ENCODE measurements around the gene SPEN. TPM values are rescaled to one million over a fixed set of nuclear protein-coding genes. Genes with fewer than 3 reads are reported as not detected.

SPEN gene
- polyA plus RNA-seq, 1 experiment, result 4.6 TPM

DNA sequence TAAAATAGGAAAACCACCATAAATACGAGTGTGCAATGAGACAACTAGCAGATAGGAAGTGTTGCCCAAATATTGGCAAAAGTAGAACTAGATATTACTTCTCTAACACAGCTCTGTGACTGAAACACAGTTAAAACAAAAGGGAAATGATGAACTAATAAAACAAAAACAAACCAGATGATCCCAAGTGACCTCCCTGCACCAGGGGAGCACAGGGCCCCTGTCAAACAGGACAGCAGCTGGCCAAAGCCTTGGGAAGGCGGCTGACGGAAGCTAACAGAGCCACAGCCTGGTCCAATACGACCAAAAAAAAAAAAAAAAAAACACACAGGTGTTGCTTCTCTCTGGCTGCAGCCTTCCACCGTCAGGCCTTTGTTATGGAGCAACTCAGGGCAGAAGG, 110.6 kb downstream of the SPEN start:
- Histone ChIP-seq H3K4me3 (ENCODE audit: low read depth, low read length) (no peak overlapping the region), H3K27me3 (ENCODE audit: control insufficient read depth, insufficient read depth, low read length) (no peaks in the 10 kb centered on the region), H3K36me3 (ENCODE audit: control insufficient read depth, insufficient read depth, low read length) (peaks cover 3% of the 10 kb centered on the region; the same call in 1 of the 2 replicates)
- TF ChIP-seq, protein P1, sequence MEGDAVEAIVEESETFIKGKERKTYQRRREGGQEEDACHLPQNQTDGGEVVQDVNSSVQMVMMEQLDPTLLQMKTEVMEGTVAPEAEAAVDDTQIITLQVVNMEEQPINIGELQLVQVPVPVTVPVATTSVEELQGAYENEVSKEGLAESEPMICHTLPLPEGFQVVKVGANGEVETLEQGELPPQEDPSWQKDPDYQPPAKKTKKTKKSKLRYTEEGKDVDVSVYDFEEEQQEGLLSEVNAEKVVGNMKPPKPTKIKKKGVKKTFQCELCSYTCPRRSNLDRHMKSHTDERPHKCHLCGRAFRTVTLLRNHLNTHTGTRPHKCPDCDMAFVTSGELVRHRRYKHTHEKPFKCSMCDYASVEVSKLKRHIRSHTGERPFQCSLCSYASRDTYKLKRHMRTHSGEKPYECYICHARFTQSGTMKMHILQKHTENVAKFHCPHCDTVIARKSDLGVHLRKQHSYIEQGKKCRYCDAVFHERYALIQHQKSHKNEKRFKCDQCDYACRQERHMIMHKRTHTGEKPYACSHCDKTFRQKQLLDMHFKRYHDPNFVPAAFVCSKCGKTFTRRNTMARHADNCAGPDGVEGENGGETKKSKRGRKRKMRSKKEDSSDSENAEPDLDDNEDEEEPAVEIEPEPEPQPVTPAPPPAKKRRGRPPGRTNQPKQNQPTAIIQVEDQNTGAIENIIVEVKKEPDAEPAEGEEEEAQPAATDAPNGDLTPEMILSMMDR (IDR thresholded peaks at IDR 0.05; ENCODE audit: insufficient read depth, low read depth, low read length), result no peak
- ChIA-PET POLR2A (interaction anchor here (0.6 kb wide), 1 partner anchor 16 kb away, joined by 6 read pairs; no protein-coding TSS in a partner anchor), CTCF (interaction anchor here (0.5 to 3.6 kb wide), 8 partner anchors 8 to 142 kb away, joined by 3 to 14 read pairs (median 4); partner anchors contain the start of gene ZBTB17)
- DNase-seq (ENCODE audit: low read depth), result no peak

DNA sequence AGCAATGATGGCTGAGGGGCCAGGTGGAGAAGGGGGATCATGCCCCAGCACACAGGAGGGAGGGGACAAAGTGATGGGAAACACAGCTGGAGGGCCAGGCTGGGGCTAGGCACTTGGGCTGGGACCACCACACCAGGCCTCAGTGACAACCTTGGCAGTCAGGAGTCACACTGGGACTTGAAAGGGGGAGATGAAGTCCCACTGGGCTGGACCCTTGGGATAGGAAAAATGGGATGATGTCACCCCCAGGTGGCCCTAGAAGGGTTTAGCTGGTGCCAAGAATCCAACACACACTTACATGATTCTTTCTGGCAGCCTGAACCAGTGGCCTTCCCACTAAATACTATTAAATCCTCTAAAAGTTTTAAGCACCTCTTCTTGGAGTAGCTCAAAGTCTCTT, 111.3 kb downstream of the SPEN start:
- CTCF ChIA-PET, result interaction anchor here (1.0 to 3.6 kb wide), 6 partner anchors 7 to 143 kb away, joined by 3 to 14 read pairs (median 4); partner anchors contain the start of gene ZBTB17
- POLR2A ChIA-PET, result no interaction called here
- TF ChIP-seq, protein P1 (IDR thresholded peaks at IDR 0.05; ENCODE audit: insufficient read depth, low read depth, low read length), result no peak
- DNase-seq (ENCODE audit: low read depth), result no peak
- H3K36me3 ChIP-seq (ENCODE audit: control insufficient read depth, insufficient read depth, low read length), result peaks cover 3% of the 10 kb centered on the region; the same call in 1 of the 2 replicates
- no peak overlapping the region for H3K4me3 ChIP-seq (ENCODE audit: low read depth, low read length)
- no peaks in the 10 kb centered on the region for H3K27me3 ChIP-seq (ENCODE audit: control insufficient read depth, insufficient read depth, low read length)

DNA sequence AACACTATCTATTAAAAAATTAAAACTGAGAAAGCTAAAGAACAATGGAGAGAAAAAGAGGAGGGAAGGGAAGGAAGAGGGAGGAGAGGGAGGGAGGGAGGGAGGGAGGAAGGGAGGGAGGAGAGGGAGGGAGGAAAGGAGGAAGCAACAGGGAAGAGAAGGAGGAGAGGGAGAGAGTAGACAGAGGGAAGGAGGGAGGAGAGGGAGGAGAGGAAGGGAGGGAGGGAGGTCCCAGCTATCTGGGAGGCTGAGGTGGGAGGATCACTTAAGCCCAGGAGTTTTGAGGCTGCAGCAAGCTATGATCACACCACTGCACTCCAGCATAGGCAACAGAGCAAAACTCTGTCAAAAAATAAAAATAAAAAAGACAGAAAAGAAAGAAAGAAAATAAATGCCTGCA, 111.9 kb downstream of the SPEN start:
- ChIA-PET POLR2A (no interaction called here), CTCF (interaction anchor here (0.6 to 3.6 kb wide), 8 partner anchors 10 to 168 kb away, joined by 3 to 14 read pairs (median 4); partner anchors contain the start of gene ZBTB17)
- Histone ChIP-seq H3K27me3 (ENCODE audit: control insufficient read depth, insufficient read depth, low read length) (no peaks in the 10 kb centered on the region), H3K36me3 (ENCODE audit: control insufficient read depth, insufficient read depth, low read length) (peaks cover 3% of the 10 kb centered on the region; the same call in 1 of the 2 replicates), H3K4me3 (ENCODE audit: low read depth, low read length) (no peak overlapping the region)
- TF ChIP-seq, protein P1 (IDR thresholded peaks at IDR 0.05; ENCODE audit: insufficient read depth, low read depth, low read length), result no peak
- DNase-seq (ENCODE audit: low read depth), result no peak

DNA sequence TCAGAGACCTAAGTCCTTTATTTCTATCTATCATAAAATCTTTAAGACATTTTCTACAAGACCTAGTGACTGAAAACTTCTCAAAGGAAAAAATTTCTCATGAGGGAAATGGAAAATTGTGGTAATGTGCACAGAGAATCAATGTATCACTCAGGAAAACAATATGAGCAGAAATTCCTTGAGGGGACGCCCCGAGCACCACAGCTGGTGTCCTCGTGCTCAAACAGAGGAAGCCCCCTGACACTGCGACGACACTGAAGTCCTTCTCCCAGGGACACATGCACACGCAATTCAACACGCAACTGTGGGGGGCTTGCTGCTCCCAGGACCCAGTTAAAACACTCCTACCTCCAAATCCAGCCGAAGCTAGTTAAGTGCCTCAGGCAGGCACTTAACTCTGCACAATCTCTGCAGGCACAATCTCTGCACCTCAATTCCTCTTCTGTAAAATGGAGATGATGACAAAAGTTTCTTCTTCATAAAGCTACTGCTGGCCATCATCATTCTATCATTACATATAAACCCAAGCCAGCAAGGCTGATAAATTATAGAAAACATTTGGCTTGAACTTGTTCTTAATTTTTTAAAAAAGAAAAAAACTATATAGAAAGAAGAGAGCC, 112.4 kb downstream of the SPEN start:
- H3K36me3 ChIP-seq (ENCODE audit: control insufficient read depth, insufficient read depth, low read length), result peaks cover 3% of the 10 kb centered on the region; the same call in 1 of the 2 replicates
- no peaks in the 10 kb centered on the region for H3K27me3 ChIP-seq (ENCODE audit: control insufficient read depth, insufficient read depth, low read length)
- CTCF ChIA-PET, result interaction anchor here (0.6 to 3.6 kb wide), 5 partner anchors 49 to 168 kb away, joined by 3 to 14 read pairs (median 4); no protein-coding TSS in a partner anchor
- TF ChIP-seq, protein P1 (IDR thresholded peaks at IDR 0.05; ENCODE audit: insufficient read depth, low read depth, low read length), result no peak
- DNase-seq (ENCODE audit: low read depth), result no peak
- POLR2A ChIA-PET, result no interaction called here
- no peak overlapping the region for H3K4me3 ChIP-seq (ENCODE audit: low read depth, low read length)

DNA sequence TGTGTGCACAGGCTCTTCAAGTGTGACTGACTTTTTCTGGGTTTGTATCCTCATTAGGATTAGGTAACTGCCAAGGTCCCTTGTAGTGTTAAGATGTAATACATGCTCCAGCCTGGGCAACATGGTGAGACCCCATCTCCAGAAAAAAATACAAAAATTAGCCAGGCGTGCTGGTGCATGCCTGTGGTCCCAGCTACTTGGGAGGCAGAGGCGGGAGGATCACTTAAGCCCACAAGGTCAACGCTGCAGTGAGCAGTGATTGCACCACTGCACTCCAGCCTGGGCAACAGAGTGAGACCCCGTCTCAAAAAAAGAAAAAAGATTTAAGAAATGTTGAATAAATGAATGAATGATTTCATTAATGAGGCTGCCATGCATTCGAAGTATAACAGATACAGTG, 113.3 kb downstream of the SPEN start:
- Histone ChIP-seq H3K4me3 (ENCODE audit: low read depth, low read length) (no peak overlapping the region), H3K36me3 (ENCODE audit: control insufficient read depth, insufficient read depth, low read length) (peaks cover 3% of the 10 kb centered on the region; the same call in 1 of the 2 replicates), H3K27me3 (ENCODE audit: control insufficient read depth, insufficient read depth, low read length) (no peaks in the 10 kb centered on the region)
- ChIA-PET POLR2A (interaction anchor here (0.7 kb wide), 1 partner anchor 11 kb away, joined by 3 read pairs; no protein-coding TSS in a partner anchor), CTCF (interaction anchor here (0.6 to 1.6 kb wide), 4 partner anchors 49 to 169 kb away, joined by 3 to 4 read pairs (median 4); no protein-coding TSS in a partner anchor)
- TF ChIP-seq, protein P1 (IDR thresholded peaks at IDR 0.05; ENCODE audit: insufficient read depth, low read depth, low read length), result no peak
- DNase-seq (ENCODE audit: low read depth), result no peak
